ES-I3 (cell line): ENCODE data around the gene ANKRD50.

Experiments
- H3K36me3 ChIP-seq: 2 replicates; pipeline ENCODE4 v1.6.1; 2013; ENCODE audit warnings: mild to moderate bottlenecking, low read length, control low read depth, moderate library complexity; ENCODE audit not compliant: insufficient read depth
- H3K4me1 ChIP-seq: 2 replicates; pipeline ENCODE4 v1.6.1; 2013; ENCODE audit warnings: mild to moderate bottlenecking, control low read depth, low read length; ENCODE audit not compliant: insufficient read depth
- H3K9ac ChIP-seq: 2 replicates; pipeline ENCODE4 v1.6.1; 2013; ENCODE audit warnings: low read depth, mild to moderate bottlenecking, low read length, moderate library complexity
- H3K9me3 ChIP-seq: 2 replicates; pipeline ENCODE4 v1.6.1; 2013; ENCODE audit warnings: mild to moderate bottlenecking, low read length, moderate library complexity; ENCODE audit not compliant: control insufficient read depth, insufficient read depth

Gene ANKRD50

DNA sequence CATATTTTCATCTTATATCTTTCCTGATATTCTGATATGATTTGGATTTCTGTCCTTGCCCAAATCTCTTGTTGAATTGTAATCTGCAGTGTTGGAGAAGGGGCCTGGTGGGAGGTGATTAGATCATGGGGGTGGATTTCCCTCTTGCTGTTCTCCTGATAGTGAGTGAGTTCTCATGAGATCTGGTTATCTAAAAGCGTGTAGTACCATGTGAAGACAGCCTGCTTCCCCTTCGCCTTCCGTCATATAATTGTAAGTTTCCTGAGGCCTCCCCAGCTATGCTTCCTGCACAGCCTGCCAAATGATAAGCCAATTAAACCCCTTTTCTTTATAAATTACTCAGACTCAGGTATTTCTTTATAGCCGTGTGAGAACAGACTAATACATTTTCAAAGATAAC, 77.2 kb downstream of the ANKRD50 start:
- Histone ChIP-seq H3K9ac (no peak overlapping the region), H3K4me1 (peaks cover 24% of the 10 kb centered on the region), H3K36me3 (no peaks in the 10 kb centered on the region; the same call in 1 of the 2 replicates), H3K9me3 (no peaks in the 10 kb centered on the region)

DNA sequence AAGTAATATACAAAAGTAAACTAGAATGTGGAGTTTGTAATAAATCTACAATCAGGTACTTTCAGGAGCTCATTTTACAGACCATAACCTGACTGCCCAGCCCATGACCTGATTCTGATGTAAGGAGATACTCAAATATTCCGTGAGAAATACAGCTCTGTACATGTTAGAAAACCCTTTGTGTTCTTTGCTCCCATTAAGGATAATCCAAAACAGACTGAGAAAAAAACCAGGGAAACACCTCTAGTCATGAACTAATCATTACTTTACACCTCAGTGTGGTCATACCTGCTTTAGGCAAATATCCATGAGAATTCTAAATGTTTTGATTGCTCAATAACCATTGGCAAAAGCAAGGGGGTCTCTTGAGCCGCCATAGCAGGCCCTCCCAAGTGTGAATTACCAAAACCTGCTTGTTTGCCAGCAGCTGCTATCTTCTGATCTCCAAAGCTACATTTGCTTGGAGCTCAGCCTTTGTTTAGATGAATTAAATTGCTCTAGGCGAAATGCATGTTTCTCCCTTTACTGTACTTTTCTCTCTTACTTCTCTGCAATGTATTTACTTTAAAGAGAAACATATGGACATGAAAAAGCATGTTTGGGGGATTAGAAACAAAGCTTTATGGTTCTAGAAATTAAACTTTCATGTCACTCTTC, 79.1 kb downstream of the ANKRD50 start:
- Histone ChIP-seq H3K36me3 (no peaks in the 10 kb centered on the region; the same call in 1 of the 2 replicates), H3K9ac (no peak overlapping the region), H3K9me3 (no peaks in the 10 kb centered on the region), H3K4me1 (peaks cover 24% of the 10 kb centered on the region)

DNA sequence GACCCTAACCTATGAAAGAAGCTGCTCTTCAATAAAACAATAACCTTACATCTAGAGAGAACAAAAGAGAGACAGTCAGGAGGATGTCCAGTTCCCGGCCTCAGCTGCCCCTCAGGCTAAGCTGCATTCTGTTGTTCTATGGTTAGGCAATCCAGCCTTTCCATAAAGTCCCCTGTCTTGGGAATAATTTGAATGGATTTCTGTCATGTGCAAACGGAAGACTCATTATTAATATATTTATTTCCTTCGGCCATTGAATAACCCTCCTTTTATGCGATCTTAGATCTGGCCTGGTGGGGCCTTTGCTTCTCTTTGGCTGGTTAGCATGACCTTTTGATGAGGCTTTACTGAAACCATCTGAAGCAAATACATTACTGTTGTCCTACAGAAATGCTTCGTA, 80.1 kb downstream of the ANKRD50 start:
- H3K4me1 ChIP-seq, result peaks cover 24% of the 10 kb centered on the region
- H3K9ac ChIP-seq, result no peak overlapping the region
- no peaks in the 10 kb centered on the region; the same call in 1 of the 2 replicates for H3K36me3 ChIP-seq
- no peaks in the 10 kb centered on the region for H3K9me3 ChIP-seq

GRCh38 chr4:124631760-124632159, 80.8 kb downstream of the ANKRD50 start:
- Histone ChIP-seq H3K4me1 (peaks cover 24% of the 10 kb centered on the region), H3K9ac (no peak overlapping the region), H3K36me3 (no peaks in the 10 kb centered on the region; the same call in 1 of the 2 replicates), H3K9me3 (no peaks in the 10 kb centered on the region)

DNA sequence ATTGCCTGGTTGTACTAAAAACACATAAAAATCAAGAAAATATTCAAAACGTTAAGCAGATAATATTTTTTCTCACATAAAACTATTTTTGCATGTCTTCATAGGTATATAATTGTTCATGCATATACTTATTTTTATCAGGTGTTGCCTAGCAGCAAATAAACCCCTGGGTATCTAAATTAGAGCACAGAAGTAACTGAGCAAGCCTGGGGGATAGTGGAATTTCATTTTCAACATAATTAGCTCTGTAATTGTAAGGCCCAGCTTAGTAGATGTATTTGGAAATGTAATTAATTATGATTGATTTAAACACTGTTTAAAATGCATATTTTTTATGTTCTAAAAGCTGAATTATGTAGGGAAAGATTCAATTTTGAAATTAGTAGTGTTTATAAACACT, 82.9 kb downstream of the ANKRD50 start:
- Histone ChIP-seq H3K9ac (no peak overlapping the region), H3K9me3 (no peaks in the 10 kb centered on the region), H3K36me3 (no peaks in the 10 kb centered on the region; the same call in 1 of the 2 replicates), H3K4me1 (peaks cover 14% of the 10 kb centered on the region)
